ENCODE results near the gene IQGAP3.

IQGAP3 gene

DNA sequence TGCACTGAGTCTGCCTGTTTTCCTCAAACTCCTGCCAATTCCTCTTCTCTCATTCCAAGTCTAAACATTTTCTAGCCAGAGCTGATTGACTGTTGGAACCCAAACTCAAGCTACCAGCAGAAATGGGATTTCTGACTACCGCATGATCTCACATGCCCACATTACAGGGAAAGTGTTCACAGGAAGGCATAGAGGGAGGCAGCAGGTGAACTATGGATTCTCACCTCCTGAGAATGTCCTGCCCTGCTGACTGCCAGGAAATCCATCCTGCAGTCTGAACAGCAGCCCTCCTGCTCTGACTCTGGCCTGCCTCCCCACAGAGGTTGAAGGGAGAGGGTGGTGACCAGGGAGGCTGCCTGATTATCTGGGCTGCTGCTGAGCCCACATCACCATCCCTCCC, 22.5 kb downstream of the IQGAP3 start:
- DNase-seq: no peak
- in situ Hi-C loops (cut with HindIII; ENCODE audit: low pct_ligation_motif_present, low pct_unique_long_range_greater_than_20kb, low sequenced_read_pairs): no loop called here

DNA sequence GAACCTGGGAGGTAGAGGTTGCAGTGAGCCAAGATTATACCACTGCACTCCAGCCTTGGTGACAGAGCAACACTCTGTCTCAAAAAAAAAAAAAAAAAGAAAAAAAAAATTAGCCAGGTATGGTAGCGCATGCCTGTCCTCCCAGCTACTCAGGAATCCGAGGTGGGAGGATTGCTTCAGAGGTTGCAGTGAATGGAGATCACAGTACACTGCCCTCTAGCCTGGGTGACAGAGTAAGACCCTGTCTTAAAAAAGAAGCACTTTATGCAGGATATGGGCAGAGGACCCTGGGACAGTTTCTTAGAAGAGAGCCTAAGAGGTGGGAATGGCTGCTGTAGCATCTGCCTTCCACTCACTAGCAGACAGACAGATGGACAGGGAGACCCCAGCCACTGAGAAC, 23.0 kb downstream of the IQGAP3 start:
- in situ Hi-C loops (cut with HindIII; ENCODE audit: low pct_ligation_motif_present, low pct_unique_long_range_greater_than_20kb, low sequenced_read_pairs): no loop called here
- no peak for DNase-seq

DNA sequence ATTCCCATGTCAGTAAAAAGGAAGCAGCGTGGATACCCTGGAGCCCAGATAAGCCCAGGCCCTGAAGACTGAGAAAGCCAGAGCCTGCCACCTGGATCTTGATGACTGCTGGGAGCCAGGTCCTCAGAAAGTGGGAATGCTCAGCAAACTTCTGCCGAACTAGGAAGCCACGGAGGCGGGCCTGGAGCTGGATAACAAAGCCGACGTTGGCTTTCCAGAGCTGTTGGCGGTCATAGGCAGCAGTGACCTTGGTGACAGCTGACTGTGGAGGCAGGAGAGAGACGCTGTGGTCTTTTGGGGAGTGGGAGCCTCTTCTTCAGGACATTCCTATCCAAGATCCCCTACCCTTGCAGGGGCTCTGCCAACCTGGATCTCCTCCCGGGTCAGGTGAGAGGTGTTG, 24.4 kb downstream of the IQGAP3 start:
- in situ Hi-C loops (cut with HindIII; ENCODE audit: low pct_ligation_motif_present, low pct_unique_long_range_greater_than_20kb, low sequenced_read_pairs): no loop called here
- no peak for DNase-seq

DNA sequence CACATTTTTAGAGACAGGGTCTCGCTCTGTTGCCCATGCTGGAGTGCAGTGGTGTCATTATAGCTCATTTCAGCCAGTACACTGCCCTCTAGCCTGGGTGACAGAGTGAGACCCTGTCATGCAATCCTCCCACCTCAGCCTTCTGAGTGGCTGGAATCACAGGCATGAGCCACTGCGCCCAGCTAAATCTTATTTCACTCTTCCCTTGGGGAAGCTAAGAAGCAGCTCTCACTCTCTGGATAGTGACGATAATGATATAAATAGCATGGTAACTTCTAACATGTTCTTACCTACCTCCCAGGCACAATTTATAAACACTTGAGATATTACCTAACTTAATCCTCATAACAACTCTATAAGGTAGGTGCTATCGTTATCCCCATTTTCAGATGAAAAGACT, 24.9 kb downstream of the IQGAP3 start:
- in situ Hi-C loops (cut with HindIII; ENCODE audit: low pct_ligation_motif_present, low pct_unique_long_range_greater_than_20kb, low sequenced_read_pairs): no loop called here
- no peak for DNase-seq

DNA sequence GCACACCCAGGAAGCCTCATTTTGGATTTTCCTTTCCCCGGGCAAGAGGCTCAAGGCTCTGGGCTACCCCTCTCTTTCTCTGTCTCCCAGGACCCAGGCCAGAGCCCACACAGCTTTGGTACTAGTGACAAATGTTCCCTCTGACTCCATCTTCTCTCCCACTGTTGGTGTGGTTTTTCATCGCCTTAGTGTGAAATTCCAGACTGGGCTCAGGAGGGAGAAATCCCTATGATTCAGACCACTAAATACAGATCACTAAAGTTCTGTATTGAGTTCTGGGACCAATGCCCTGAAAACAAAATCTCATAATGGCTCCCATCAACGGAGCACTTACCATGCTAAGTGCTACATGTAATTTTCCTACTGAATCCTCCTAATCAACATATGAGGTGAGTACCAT, 26.1 kb downstream of the IQGAP3 start:
- in situ Hi-C loops (cut with HindIII; ENCODE audit: low pct_ligation_motif_present, low pct_unique_long_range_greater_than_20kb, low sequenced_read_pairs): no loop called here
- DNase-seq: no peak

DNA sequence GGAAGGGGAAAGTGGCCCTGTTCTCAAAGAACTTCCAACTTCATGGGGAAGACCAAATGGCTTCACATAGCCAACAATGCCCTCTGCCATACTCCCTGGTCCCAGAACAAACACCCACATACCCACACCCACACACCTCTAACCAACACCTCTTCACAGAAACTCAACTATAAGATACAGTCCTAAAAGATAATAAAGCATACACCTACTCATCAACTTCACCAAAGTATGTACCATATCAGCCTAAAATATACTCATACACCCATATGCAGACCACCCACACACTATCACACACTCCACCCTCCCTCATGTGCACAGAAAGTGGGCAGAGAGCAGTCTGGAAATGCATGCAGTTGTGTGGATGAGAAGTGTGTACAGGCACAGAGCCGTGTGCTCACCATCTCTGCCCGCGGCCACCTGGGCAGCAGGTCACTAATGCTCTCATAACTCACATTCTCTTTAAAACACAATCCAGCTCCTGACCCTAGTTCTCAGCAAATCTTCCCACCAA, 27.7 kb downstream of the IQGAP3 start:
- in situ Hi-C loops (cut with HindIII; ENCODE audit: low pct_ligation_motif_present, low pct_unique_long_range_greater_than_20kb, low sequenced_read_pairs): no loop called here

DNA sequence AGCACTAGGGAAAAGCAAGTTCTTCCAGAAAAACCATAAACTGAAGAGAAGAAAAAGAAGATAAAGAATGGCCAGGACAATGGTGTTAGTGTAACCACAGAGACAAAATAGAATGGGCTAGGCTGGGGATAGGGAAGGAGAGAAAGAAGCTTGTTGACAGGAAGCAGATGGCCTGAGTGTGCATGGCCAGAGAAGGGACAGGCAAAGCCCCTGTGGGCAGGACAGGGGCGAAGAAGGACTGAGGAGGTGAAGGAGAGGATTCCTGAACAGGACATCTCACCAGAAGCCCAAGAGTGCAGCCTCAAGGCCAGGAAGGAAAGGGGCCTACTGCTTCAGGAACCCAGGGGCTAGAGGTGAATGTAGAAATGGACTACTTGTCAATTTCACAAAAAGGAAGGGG, 29.3 kb downstream of the IQGAP3 start:
- in situ Hi-C loops (cut with HindIII; ENCODE audit: low pct_ligation_motif_present, low pct_unique_long_range_greater_than_20kb, low sequenced_read_pairs): no loop called here
- no peak for DNase-seq

More for the DNA sequence above, 27.7 kb downstream of the IQGAP3 start:
- no peak for DNase-seq

DNA sequence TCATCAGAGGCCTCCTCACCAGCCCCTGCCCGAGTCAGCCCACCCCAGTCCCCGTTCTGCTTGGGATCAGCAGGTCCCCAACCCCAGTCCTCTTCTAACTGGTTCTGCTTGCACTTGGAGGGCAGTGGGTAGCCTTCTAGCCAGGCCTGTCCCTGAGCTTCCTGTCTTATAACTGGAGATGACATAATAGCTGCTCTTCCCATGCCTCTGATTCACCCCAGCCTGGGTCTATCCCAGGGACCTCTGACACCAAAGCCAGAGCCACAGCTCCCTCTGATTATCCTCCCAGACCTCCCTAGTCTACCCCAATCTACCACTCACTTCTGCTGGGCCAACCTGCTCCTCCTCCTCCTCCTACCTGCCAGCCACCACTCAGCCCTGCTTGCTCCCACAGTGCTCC, 31.4 kb downstream of the IQGAP3 start:
- in situ Hi-C loops (cut with HindIII; ENCODE audit: low pct_ligation_motif_present, low pct_unique_long_range_greater_than_20kb, low sequenced_read_pairs): no loop called here
- DNase-seq: no peak

DNA sequence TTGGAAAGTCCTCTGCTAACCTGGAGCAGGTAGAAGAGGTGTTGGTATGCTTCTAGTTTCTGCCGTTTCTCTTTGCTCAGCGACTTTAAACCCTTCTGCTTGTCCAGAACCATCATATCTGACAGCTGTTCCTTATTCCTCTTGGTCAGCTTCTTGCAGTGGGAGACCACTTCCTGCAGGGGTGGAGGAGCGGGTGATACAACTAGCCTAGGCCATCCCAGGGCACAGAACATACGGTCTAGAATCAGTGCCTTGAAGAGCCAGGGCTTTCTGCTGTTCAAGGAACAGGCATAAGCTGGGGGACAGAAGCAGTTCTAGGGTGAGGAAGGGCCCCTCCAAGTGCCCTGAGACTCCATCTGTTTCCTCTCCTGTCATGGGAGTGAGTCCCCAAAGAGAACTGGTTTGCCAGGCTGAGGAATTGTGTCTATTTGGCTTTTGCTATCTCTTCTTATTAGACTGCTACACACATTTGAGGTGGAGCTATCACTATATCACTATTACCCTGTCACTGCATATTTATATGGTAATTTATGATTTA, 32.5 kb downstream of the IQGAP3 start:
- in situ Hi-C loops (cut with HindIII; ENCODE audit: low pct_ligation_motif_present, low pct_unique_long_range_greater_than_20kb, low sequenced_read_pairs): no loop called here
- no peak for DNase-seq

DNA sequence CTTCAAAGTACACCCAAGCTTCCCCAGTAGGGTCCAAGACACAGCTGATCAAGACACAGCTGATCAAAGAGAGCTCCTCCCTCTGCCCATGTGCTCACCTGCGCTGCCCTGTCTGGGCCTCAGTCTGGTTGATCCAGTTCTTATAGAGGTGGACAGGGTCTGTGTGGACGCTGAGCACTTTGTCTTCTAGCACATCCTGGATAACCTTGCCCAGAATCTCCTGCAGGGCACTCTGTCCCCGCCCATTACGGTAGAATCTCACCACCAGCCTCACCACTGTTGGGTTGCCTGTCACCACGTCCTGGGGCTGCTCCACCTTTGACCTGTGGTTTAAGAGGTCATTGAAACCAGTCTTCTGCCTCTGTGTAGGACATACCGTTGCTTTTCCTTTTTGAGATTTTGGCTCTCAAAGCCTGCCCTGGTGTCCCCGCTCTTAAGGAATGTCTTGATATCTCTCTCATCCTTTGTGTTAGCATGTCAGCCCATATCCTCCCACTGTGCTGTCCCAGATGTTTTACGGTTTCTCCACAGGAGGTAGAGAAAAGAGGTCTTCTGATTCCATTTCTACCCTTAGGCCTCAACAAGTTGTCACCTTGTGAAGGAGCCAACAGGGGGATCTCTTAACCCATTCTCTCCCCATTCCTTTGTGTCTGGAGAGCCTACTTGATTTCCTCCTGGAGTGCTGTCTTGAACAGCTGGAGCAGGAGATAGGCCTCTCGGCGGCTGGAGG, 33.5 kb downstream of the IQGAP3 start:
- in situ Hi-C loops (cut with HindIII; ENCODE audit: low pct_ligation_motif_present, low pct_unique_long_range_greater_than_20kb, low sequenced_read_pairs): no loop called here
- DNase-seq: no peak

DNA sequence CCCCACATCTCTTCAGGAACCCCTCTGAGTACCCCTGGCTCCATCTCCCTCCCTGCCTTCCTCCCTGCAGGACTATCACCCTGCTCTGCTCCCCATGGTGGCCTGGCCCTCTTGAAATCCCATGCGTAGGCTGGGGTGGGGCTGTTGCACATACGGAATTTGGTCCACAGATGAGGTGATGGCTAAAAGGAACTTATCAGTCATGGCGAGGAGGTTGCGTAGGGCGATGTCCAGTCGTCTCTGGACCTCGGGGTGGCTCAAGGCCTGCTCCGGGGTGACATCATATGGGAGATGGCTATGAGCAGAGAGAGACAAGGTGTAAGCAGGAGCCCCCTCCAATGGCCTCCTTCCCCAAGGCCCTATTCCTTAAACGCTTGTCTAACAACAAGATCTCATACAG, 35.3 kb downstream of the IQGAP3 start:
- in situ Hi-C loops (cut with HindIII; ENCODE audit: low pct_ligation_motif_present, low pct_unique_long_range_greater_than_20kb, low sequenced_read_pairs): no loop called here
- DNase-seq: no peak

DNA sequence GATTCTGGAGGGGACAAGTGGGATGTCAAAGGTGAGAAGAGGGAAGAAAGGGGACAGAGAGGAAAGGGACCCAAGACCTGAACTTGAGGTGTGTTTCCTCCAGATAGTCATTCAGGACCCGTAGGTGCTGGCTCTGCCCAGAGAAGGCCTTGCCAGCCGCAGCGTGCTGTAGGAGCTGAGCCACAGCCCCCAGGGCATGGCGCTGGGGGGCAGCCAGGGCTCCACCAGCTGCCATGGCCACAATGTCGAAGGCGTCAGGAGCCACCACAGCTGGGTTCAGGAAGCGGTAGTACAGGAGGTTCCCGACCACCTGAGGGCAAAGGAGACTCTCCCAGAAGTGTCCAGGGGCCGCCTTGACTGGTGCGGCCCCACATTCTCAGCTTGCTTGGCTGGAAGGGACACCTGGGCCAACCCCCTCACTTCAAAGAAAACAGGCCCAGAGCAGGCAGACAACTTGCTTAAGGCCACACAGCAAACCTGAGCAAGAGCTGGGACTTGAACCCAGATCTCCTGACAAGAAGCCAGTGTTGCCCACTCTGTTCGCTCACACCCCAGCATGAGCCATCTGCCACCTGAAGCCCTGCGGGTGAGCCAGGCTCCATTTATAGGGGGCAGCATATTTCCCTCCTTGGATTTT, 37.8 kb downstream of the IQGAP3 start:
- DNase-seq: no peak
- in situ Hi-C loops (cut with HindIII; ENCODE audit: low pct_ligation_motif_present, low pct_unique_long_range_greater_than_20kb, low sequenced_read_pairs): no loop called here

DNA sequence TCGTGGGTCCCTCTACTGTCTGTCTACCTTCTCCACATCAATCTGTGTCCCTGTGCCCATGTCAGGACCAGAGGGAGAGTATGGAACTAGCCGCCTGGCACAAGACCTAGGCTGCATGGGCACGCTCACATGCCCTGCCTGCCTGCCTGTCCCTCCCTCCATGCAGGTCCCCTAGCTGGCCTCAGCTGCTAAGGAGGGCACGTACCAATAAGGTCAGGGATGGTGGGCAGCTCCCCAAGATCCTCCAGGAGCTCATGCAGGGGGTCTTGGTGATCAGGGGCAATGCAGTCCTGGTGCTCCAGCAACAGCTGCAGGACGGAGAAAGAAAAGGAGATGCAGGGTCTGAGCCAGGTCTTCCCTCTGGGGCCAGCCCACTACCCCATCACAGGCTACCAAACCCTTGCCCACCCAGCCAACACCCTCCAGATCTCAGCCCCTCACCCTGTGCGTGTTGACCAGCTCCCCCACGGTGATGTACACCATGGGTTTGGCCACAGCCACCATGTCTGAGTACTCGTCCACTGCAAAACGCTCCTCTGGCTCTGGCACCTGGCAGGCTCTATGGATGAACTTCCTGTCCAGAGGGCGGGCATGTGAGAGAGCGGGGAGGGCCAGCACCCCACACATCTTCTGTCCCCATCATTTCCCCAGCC, 38.7 kb downstream of the IQGAP3 start:
- in situ Hi-C loops (cut with HindIII; ENCODE audit: low pct_ligation_motif_present, low pct_unique_long_range_greater_than_20kb, low sequenced_read_pairs): no loop called here
- DNase-seq: no peak

DNA sequence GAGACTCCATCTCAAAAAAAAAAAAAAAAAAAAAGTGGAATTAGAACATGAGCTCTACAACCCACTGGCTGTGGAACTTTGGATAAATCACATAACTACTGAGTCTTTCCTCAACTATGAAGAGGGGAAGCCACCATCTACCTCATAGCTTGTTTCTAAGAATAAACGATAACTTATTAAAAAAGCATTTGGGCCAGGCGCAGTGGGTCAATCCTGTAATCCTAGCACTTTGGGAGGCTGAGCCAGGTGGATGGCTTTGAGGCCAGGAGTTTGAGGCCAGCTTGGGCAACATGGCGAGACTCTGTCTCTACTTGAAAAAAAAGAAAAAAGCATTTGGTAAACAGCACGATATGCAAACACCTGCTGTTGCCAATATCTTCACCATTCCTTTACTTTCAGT, 40.0 kb downstream of the IQGAP3 start:
- in situ Hi-C loops (cut with HindIII; ENCODE audit: low pct_ligation_motif_present, low pct_unique_long_range_greater_than_20kb, low sequenced_read_pairs): no loop called here
- no peak for DNase-seq

DNA sequence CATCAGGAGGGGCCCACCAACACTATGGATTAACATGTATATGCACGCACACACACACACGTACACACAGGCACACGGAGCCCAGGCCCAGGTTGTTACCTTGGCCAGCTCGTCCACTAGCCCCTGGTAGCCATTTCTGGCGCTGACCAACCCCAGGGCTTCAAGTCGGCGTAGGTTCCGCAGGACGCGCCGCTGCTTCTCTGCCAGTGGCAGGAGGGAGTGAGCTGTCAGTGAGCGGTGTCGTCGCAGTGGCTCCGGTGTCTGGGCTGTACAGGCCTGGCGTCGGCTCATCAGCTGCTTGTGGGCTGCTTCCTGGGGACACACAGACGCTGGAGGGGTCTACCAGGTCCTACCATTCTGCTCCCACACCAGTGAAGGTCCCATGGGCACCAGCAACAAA, 42.4 kb downstream of the IQGAP3 start:
- in situ Hi-C loops (cut with HindIII; ENCODE audit: low pct_ligation_motif_present, low pct_unique_long_range_greater_than_20kb, low sequenced_read_pairs): no loop called here

DNA sequence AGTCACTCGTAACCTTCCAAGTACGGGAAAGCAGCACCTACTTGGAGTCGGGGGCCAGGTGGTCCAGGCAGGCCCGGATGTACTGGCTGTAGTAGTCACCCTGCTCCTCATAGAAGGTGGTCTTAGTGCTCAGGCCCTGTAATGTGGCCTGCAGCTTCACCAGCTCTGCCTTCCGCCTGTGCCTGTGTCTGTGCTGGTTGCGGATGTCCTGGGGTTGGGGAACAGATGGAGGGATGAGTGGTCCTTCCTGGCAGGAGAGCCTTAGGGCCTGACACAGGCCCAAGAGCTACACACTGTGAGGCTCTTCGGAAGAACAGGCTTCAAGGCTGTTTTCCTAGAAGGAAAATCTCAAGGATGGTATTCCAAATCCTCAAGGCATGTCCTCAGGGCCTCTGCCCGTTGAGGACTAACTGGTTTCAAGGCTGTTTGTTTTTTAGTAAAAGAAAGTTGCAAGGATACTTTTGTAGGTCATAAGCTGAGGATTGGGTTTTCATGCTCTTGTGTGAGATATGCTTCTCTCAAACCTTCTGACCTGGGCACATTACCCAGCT, 43.4 kb downstream of the IQGAP3 start:
- no peak for DNase-seq
- in situ Hi-C loops (cut with HindIII; ENCODE audit: low pct_ligation_motif_present, low pct_unique_long_range_greater_than_20kb, low sequenced_read_pairs): no loop called here

More for the DNA sequence above, 42.4 kb downstream of the IQGAP3 start:
- no peak for DNase-seq

DNA sequence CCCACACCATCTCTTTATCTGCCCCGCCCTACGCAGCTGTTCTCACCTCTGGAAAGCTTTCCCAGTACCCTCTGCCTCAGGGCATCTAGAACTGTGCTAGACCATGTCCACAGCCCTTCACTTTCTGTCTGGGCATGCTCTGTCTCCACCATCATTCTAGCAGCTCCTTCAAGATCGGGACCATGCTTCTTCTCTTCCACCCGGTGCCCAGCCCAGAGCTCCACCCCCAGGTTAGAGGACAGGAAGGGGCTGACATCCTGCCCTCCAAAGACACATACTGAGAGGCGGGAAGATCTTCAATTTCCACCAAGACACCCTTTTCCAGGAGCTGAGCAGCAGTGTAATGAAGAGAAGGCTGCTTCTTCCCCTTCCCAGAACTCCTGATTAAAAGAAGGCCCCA, 44.1 kb downstream of the IQGAP3 start:
- in situ Hi-C loops (cut with HindIII; ENCODE audit: low pct_ligation_motif_present, low pct_unique_long_range_greater_than_20kb, low sequenced_read_pairs): no loop called here
- DNase-seq: no peak

DNA sequence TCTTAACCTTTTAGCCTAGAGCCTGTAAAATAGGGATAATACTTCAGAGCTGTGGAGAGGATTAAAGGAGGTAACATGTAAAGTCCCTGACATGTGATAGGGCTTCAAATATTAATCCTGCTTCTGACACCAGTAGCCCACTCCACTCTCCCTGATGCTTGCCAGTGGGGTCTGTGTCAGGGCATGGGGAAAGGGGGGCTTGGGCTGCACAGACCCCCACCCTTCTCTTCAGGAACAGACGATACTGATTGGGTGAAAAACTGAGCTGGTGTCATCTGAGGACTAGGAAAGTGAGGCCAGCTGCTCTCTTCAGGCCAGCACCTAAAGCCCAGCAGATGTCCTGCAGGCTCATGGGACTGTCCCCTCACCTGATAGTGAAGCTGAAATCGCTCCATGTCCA, 44.8 kb downstream of the IQGAP3 start:
- DNase-seq: no peak
- in situ Hi-C loops (cut with HindIII; ENCODE audit: low pct_ligation_motif_present, low pct_unique_long_range_greater_than_20kb, low sequenced_read_pairs): no loop called here

DNA sequence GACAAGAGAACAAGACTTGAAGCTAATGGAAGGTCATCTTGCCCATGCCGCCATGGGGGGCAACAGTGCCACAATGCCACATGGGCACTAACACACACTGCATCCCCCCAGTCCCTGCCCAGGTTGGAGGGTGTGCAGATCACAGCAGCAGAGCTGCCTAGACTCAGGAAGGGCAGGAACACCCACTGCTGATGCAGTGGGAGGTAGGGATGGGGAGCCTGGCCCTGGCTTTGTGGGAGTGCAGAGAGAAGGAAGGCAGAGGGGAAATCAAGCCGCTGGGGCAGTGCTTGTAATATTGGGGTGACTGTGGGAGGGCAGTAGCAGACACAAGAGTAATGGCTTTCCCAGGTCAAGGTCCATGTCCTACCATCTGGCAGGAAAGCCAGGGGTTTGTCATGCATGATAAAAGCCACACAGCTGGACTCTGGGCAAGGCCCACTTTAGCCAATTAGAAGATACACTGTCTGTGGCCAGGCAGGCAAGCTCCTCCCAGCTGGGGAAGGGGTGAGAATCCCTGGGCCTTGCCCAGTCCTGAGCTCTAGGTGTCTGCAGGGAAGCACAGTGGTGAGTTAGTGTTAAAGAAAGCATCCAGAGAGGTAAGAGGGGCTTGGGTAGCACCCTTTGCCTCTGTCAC, 46.4 kb downstream of the IQGAP3 start:
- DNase-seq: no peak
- in situ Hi-C loops (cut with HindIII; ENCODE audit: low pct_ligation_motif_present, low pct_unique_long_range_greater_than_20kb, low sequenced_read_pairs): no loop called here

Data from ACHN (cell line).